PFSK-1 (cell line): ENCODE data around the gene LIN9.

ENCODE experiments used
- FOXP2 ChIP-seq: optimal IDR thresholded peaks from 2 replicates; pipeline ENCODE3; 2011; ENCODE audit warnings: borderline replicate concordance, control low read depth, inconsistent platforms; ENCODE audit not compliant: insufficient read depth; ENCODE audit errors: extremely low read length, extremely low read depth
- POLR2AphosphoS5 ChIP-seq: IDR thresholded peaks from 2 replicates; pipeline ENCODE4 v1.6.1; 2012; ENCODE audit warnings: low read depth, mild to moderate bottlenecking, control low read depth, low read length, moderate library complexity
- SIN3A ChIP-seq: IDR thresholded peaks from 2 replicates; pipeline ENCODE4 v1.6.1; 2012; ENCODE audit warnings: mild to moderate bottlenecking, low read length, moderate library complexity, borderline replicate concordance; ENCODE audit not compliant: insufficient read depth
- TAF1 ChIP-seq: IDR thresholded peaks from 2 replicates; pipeline ENCODE4 v1.6.1; 2012; ENCODE audit warnings: low read length, control low read depth, borderline replicate concordance; ENCODE audit not compliant: insufficient read depth
- TF ChIP-seq, protein P1 (sequence below), 2 experiments: IDR thresholded peaks; 2 replicates each; pipeline versions ENCODE4 v1.6.1 to v1.8.0; 2011 to 2012; ENCODE audit warnings: low read depth in 2 of 2, low read length in 2 of 2, control low read depth in 1 of 2, inconsistent platforms in 1 of 2, mild to moderate bottlenecking in 1 of 2, moderate library complexity in 1 of 2; ENCODE audit not compliant: insufficient read depth in 1 of 2

LIN9 gene

DNA sequence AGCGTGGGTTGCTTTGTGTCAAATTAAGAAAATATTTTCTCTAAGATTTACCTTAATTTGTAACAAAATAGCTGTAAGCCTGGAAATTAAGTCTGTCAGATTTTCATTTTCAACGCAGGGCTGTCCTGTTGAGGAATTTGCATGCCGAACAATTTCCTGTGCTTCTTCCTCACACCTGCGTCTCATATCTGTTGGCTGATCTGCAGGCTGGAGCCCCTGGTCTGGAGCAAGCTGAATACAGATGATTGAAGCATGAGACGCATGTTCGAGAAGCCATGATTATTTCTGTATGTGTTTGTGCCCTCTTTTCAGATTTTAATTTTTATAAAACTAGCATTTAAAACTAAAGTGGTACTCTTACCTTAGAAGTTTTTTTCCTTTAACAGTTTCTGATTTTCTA lies 75.7 kb downstream of the LIN9 start:
- TF ChIP-seq FOXP2 (no peak), SIN3A (no peak), POLR2AphosphoS5 (no peak), TAF1 (no peak)
- TF ChIP-seq, protein P1, sequence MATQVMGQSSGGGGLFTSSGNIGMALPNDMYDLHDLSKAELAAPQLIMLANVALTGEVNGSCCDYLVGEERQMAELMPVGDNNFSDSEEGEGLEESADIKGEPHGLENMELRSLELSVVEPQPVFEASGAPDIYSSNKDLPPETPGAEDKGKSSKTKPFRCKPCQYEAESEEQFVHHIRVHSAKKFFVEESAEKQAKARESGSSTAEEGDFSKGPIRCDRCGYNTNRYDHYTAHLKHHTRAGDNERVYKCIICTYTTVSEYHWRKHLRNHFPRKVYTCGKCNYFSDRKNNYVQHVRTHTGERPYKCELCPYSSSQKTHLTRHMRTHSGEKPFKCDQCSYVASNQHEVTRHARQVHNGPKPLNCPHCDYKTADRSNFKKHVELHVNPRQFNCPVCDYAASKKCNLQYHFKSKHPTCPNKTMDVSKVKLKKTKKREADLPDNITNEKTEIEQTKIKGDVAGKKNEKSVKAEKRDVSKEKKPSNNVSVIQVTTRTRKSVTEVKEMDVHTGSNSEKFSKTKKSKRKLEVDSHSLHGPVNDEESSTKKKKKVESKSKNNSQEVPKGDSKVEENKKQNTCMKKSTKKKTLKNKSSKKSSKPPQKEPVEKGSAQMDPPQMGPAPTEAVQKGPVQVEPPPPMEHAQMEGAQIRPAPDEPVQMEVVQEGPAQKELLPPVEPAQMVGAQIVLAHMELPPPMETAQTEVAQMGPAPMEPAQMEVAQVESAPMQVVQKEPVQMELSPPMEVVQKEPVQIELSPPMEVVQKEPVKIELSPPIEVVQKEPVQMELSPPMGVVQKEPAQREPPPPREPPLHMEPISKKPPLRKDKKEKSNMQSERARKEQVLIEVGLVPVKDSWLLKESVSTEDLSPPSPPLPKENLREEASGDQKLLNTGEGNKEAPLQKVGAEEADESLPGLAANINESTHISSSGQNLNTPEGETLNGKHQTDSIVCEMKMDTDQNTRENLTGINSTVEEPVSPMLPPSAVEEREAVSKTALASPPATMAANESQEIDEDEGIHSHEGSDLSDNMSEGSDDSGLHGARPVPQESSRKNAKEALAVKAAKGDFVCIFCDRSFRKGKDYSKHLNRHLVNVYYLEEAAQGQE (IDR thresholded peaks at IDR 0.05; ENCODE audit: insufficient read depth in 1 of 2, low read depth in 2 of 2, low read length in 2 of 2) = no peak

DNA sequence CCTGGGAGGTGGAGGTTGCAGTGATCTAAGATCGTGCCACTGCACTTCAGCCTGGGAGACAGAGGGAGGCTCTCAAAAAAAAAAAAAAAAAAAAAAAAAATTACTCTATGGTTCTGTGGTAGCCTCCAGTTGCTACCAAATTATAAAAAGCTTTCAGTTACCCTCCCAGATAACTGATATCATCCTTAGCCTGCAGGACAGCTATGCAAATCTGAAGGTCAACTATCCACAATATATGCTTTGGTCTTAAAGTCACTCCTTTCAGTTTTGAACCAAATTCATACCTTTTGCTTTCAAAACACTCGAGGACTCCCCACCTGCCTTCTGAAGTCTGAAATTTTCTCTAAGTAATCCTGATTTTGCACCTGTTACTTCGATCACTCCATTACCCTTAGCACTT lies 82.4 kb downstream of the LIN9 start:
- TF ChIP-seq SIN3A = no peak
- TF ChIP-seq FOXP2 = no peak

DNA sequence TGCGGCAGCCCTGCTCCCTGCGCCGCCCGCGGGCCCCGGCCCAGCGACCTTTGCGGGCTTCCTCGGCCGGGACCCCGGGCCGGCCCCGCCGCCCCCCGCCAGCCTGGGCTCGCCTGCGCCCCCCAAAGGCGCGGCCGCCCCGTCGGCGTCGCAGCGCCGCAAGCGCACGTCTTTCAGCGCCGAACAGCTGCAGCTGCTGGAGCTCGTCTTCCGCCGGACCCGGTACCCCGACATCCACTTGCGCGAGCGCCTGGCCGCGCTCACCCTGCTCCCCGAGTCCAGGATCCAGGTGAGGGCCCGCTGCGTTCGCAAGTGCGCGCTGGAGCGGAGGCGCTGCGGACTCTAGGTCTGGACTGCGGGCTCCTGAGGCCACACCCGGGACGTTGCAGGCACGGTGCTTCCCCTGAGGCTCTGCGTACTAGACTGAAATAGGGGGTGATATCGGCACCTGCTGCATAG lies 85.1 kb downstream of the LIN9 start:
- TF ChIP-seq TAF1 (no peak), POLR2AphosphoS5 (no peak), FOXP2 (no peak), SIN3A (no peak)
- TF ChIP-seq, protein P1 (IDR thresholded peaks at IDR 0.05; ENCODE audit: insufficient read depth in 1 of 2, low read depth in 2 of 2, low read length in 2 of 2) = no peak

GRCh38 chr1:226223157-226223785 lies 85.7 kb downstream of the LIN9 start, which contains the start of gene MIXL1:
Gene MIXL1 (plus strand): TSS chr1:226223664. CDS start chr1:226223682, 18 bp downstream.
- TF ChIP-seq POLR2AphosphoS5 (no peak), SIN3A (no peak)
- TF ChIP-seq, protein P1 (IDR thresholded peaks at IDR 0.05; ENCODE audit: insufficient read depth in 1 of 2, low read depth in 2 of 2, low read length in 2 of 2) = no peak

- TF ChIP-seq SIN3A (no peak), TAF1 (no peak), POLR2AphosphoS5 (no peak), FOXP2 (no peak)
- TF ChIP-seq, protein P1 (IDR thresholded peaks at IDR 0.05; ENCODE audit: insufficient read depth in 1 of 2, low read depth in 2 of 2, low read length in 2 of 2) = no peak
Observed at GRCh38 chr1:226222686-226223085, 86.3 kb downstream of the LIN9 start.
